Uterus (tissue), 4 donors: ENCODE measurements around the gene QSOX1. TPM values are rescaled to one million over a fixed set of nuclear protein-coding genes. Genes with fewer than 3 reads are reported as not detected.

Experiments
- DNase-seq, 2 donors: peaks; one replicate each; pipeline ENCODE4 v3.0.0-alpha.2; 2019 to 2020
- H3K27ac ChIP-seq, 2 donors: fragments of 200-600 bp; sonication (generic); 1 replicate in 1 of 2; 2 replicates in 1 of 2; pipeline ENCODE4 v1.5.1; 2016 to 2018
- H3K27me3 ChIP-seq, 2 donors: fragments of 200-600 bp; sonication (generic); one replicate each; pipeline ENCODE4 v1.5.1; 2018 to 2019; ENCODE audit warnings: control low read depth in 1 of 2
- H3K36me3 ChIP-seq, 2 donors: fragments of 200-600 bp; sonication (generic); one replicate each; pipeline ENCODE4 v1.5.1; 2019; ENCODE audit warnings: control low read depth in 1 of 2
- H3K4me1 ChIP-seq, 2 donors: fragments of 200-600 bp; sonication (generic); one replicate each; pipeline ENCODE4 v1.5.1; 2018 to 2019; ENCODE audit warnings: control low read depth in 1 of 2
- H3K4me3 ChIP-seq, 2 donors: fragments of 200-600 bp; sonication (generic); 1 replicate in 1 of 2; 2 replicates in 1 of 2; pipeline ENCODE4 v1.5.1; 2018 to 2019; ENCODE audit warnings: mild to moderate bottlenecking in 1 of 2
- H3K9me3 ChIP-seq, 2 donors: fragments of 200-600 bp; sonication (generic); one replicate each; pipeline ENCODE4 v1.5.1; 2019; ENCODE audit warnings: control low read depth in 1 of 2
- CTCF ChIP-seq, 4 experiments: fragments of 200-600 bp in 2 of 4; fragments of 450-650 bp in 2 of 4; sonication (generic) in 2 of 4; IDR thresholded peaks; one replicate each; pipeline ENCODE4 v1.5.1; 2016 to 2019; ENCODE audit warnings: antibody characterized with exemption in 4 of 4, mild to moderate bottlenecking in 2 of 4, moderate library complexity in 1 of 4
- POLR2A ChIP-seq, 2 donors: fragments of 450-650 bp; IDR thresholded peaks; one replicate each; pipeline ENCODE4 v1.6.1; 2016; ENCODE audit warnings: antibody characterized with exemption in 2 of 2, mild to moderate bottlenecking in 1 of 2, moderate library complexity in 1 of 2
- intact Hi-C: fragments of 100-400 bp; cut with DNase I; formaldehyde crosslinking; loops from one replicate; pipeline ENCODE4 v1.15.1; 2023; ENCODE audit warnings: low total_unique reads
- total RNA-seq, 4 donors: library from RNA; depleted of rRNA in 3 of 4; stranded (reverse); fragments of >200 nt in 3 of 4; gene quantifications; one replicate each; pipeline versions ENCODE4 v1.1.0 to v1.2.4, GENCODE V29; 2014 to 2023
- donor health status: DM: yes; HTN: yes; CAD: no.

The QSOX1 gene
- total RNA-seq, 4 donors from 2014 or later, result 18.2 to 96.8 (median 57.7) TPM

DNA sequence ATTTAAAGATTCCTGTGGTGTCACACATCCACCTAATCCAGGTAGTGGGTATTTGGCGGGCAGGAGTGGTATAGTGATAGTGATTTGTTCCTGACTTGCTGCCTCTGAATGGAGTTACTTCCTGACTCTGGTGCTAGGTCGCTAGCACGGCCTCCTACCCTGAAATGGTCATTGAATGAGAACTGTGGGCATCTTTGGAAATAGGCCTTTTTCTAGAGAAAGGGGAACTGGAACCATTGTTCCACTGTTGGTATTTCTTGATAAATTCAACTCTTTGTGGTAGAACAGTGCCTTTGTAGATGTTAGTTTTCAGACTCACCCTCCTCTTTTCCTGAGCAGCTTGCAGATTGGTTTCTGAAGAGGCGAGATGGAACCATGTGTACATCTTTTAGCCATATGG, 1.5 kb downstream of the QSOX1 start:
- Histone ChIP-seq H3K27me3 (no peaks in the 10 kb centered on the region), H3K27ac (no peak overlapping the region), H3K4me3 (peak overlapping the region in 1 of 2 donors; percentile 85), H3K4me1 (no peaks in the 10 kb centered on the region), H3K36me3 (no peaks in the 10 kb centered on the region), H3K9me3 (no peaks in the 10 kb centered on the region)
- no peak for TF ChIP-seq CTCF (IDR thresholded peaks at IDR 0.05)
- no peak for TF ChIP-seq POLR2A (IDR thresholded peaks at IDR 0.05)
- DNase-seq, result no peak
- intact Hi-C loops, result no loop called here

DNA sequence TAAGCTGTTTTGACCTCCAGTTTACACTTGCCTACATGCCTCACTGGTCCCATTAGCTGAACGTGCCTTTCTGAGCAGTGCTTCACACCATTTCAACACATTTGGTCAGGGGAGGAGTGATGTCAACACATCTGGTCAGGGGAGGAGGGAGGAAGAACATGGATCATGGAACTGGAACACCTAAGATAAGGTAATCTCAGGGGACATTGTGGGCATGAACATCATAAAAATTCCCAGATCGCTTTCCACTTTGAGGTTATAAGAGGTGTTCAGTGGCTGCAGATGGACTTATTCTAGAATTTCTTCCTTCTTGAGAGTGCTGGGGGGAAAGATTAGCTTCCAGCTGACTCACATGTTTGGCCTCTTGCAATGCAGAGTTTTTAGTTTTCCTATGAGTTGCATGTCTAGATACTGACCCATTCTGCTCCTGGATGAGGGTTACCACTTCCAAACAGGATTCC, 2.0 kb downstream of the QSOX1 start:
- intact Hi-C loops, result no loop called here
- Histone ChIP-seq H3K4me3 (peak overlapping the region in 1 of 2 donors; percentile 85), H3K27me3 (no peaks in the 10 kb centered on the region), H3K4me1 (no peaks in the 10 kb centered on the region), H3K36me3 (no peaks in the 10 kb centered on the region), H3K9me3 (no peaks in the 10 kb centered on the region), H3K27ac (no peak overlapping the region)
- no peak for TF ChIP-seq CTCF (IDR thresholded peaks at IDR 0.05)
- TF ChIP-seq POLR2A (IDR thresholded peaks at IDR 0.05), result no peak
- no peak for DNase-seq

DNA sequence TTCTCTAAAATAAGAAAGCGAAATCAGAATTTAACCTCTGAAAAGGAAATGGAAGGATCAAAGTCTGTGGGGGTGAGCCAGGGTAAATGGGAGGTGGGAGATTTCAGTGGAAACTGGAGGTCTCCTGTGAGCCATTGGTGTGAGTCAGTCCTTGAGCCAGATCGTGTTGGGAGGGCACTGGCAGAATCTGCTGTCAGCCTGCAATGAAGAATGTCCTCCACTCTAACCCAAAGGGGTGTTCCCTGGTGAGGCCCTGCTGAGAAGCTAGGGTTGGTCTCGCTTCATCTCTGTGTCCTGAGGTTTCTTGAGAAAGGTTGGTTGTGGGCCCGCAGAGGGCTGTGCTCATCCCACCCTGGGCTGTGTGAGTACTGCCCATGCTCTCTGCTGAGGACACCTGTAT, 2.4 kb downstream of the QSOX1 start:
- H3K36me3 ChIP-seq, result no peaks in the 10 kb centered on the region
- TF ChIP-seq POLR2A (IDR thresholded peaks at IDR 0.05) (no peak), CTCF (IDR thresholded peaks at IDR 0.05) (no peak)
- no peaks in the 10 kb centered on the region for H3K9me3 ChIP-seq
- H3K4me3 ChIP-seq, result no peak overlapping the region
- DNase-seq, result no peak
- intact Hi-C loops, result no loop called here
- H3K27me3 ChIP-seq, result no peaks in the 10 kb centered on the region
- H3K4me1 ChIP-seq, result no peaks in the 10 kb centered on the region
- no peak overlapping the region for H3K27ac ChIP-seq

DNA sequence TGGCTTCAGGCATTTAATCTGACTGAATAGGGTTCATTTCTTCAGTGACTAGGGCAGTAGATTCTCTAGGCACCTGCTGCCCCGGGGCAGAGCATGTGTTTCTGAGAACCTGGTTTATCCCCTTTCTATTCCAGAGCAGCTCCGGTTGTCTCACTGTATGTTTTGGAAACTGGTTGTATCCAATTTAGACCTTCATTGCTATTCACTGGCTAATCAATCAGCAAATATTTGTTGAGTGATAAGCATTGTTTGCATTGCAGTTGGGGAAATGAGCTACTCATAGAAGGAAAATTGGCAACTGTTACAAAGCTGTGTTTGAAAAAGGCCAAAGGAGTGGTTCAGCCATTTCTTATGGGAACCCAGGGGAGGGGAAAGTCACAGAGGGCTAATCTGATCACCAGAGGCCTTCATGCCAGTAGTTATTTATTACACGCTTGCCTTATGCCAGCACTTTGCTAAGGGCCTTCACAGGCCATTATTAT, 2.9 kb downstream of the QSOX1 start:
- Histone ChIP-seq H3K27me3 (no peaks in the 10 kb centered on the region), H3K4me1 (no peaks in the 10 kb centered on the region), H3K4me3 (no peak overlapping the region), H3K9me3 (no peaks in the 10 kb centered on the region), H3K27ac (no peak overlapping the region), H3K36me3 (no peaks in the 10 kb centered on the region)
- TF ChIP-seq CTCF (IDR thresholded peaks at IDR 0.05) (no peak), POLR2A (IDR thresholded peaks at IDR 0.05) (no peak)
- intact Hi-C loops, result no loop called here
- DNase-seq, result no peak

DNA sequence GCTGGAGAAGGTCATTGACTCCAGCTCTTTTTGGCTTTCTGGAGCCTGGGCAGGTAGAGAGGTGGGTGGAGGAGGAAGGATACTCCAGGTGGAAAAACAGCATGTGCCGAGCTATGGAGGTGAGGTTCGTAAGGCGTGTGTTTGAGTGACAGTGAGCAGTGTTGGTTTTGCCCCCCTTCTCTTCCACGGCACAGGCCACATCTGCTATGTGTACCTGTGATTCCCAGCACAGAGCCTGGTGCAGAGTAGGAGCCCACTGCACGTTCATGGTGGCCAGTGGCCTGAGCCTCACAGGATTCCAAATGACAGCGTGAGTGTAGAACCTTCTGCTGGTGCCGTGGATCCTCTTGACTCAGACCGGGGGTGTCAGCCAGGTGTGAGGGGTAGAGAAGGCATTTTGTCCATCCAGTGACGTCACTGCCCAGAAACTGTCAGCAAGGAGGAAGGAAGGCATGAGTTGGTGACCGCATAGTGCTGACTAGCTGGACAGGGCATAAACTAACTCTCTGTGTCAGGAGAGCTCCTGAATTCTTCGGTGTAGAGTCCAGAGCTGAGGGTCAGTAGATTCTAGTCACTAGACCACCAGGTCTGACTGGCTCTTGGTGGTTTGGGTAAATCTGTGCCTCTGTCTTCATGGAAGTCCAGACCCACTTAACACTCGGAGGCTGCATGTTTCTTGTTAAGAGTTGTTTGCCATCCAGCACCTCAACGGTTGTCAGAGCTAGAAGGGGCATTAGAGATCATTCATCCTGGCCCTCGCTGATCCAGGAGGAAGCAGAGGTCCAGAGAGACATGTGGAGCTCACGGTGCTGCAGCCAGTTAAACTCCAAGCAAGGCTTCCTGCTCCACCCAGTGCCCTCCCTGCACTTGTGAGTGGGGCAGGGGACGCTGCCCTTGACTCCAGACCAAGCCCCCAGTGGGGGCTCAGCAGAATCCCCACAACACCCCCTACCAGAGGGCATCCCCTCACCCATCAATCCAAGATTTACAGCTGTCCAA, 3.8 kb downstream of the QSOX1 start:
- Histone ChIP-seq H3K4me1 (no peaks in the 10 kb centered on the region), H3K9me3 (no peaks in the 10 kb centered on the region), H3K27ac (no peak overlapping the region), H3K4me3 (no peak overlapping the region), H3K36me3 (no peaks in the 10 kb centered on the region), H3K27me3 (no peaks in the 10 kb centered on the region)
- no peak for TF ChIP-seq CTCF (IDR thresholded peaks at IDR 0.05)
- TF ChIP-seq POLR2A (IDR thresholded peaks at IDR 0.05), result no peak
- no peak for DNase-seq
- intact Hi-C loops, result no loop called here
